SK-N-SH treated with all-trans-retinoic acid at 6 μM for 48 hours (cell line): ENCODE results near the gene SLC35E3.

Experiments
- ATAC-seq: fragments of 200-7000 bp; cut with Tn5 transposase; 3 replicates; pipeline ENCODE4 v1.9.1; 2020; ENCODE audit warnings: mild to moderate bottlenecking, moderate library complexity
- ARNTL ChIP-seq: fragments of 450-650 bp; formaldehyde crosslinking; IDR thresholded peaks from 2 replicates; pipeline ENCODE4 v1.5.0; 2020; ENCODE audit warnings: low read depth, mild to moderate bottlenecking, moderate library complexity, borderline replicate concordance
- BACH2 ChIP-seq: fragments of 250-450 bp; sonication (Bioruptor Pico); IDR thresholded peaks from 2 replicates; pipeline ENCODE4 v1.9.0; 2021; ENCODE audit warnings: mild to moderate bottlenecking, borderline replicate concordance
- CSDC2 ChIP-seq: fragments of 250-450 bp; sonication (Bioruptor Pico); IDR thresholded peaks from 2 replicates; pipeline ENCODE4 v1.5.0; 2020; ENCODE audit warnings: mild to moderate bottlenecking, moderate library complexity
- ESRRG ChIP-seq: fragments of 250-450 bp; sonication (Bioruptor Pico); IDR thresholded peaks from 2 replicates; pipeline ENCODE4 v1.6.1; 2021; ENCODE audit warnings: mild to moderate bottlenecking
- GLIS3 ChIP-seq: fragments of 250-450 bp; sonication (Bioruptor Pico); IDR thresholded peaks from 2 replicates; pipeline ENCODE4 v1.5.0; 2020; ENCODE audit warnings: mild to moderate bottlenecking, moderate library complexity
- ISL1 ChIP-seq: fragments of 250-450 bp; sonication (Bioruptor Pico); IDR thresholded peaks from 2 replicates; pipeline ENCODE4 v2.1.2; 2022; ENCODE audit warnings: mild to moderate bottlenecking, moderate library complexity
- OSR1 ChIP-seq: fragments of 250-450 bp; sonication (Bioruptor Pico); IDR thresholded peaks from 2 replicates; pipeline ENCODE4 v1.8.0; 2022; ENCODE audit warnings: moderate library complexity, mild to moderate bottlenecking, inconsistent platforms
- PPARA ChIP-seq: fragments of 250-450 bp; sonication (Bioruptor Pico); IDR thresholded peaks from 2 replicates; pipeline ENCODE4 v1.5.0; 2020; ENCODE audit warnings: mild to moderate bottlenecking, borderline replicate concordance
- RARB ChIP-seq: fragments of 250-450 bp; sonication (Bioruptor Pico); IDR thresholded peaks from 2 replicates; pipeline ENCODE4 v1.8.0; 2021; ENCODE audit warnings: mild to moderate bottlenecking, moderate library complexity
- SNAI2 ChIP-seq: fragments of 250-450 bp; sonication (Bioruptor Pico); IDR thresholded peaks from 2 replicates; pipeline ENCODE4 v1.5.0; 2020; ENCODE audit warnings: mild to moderate bottlenecking, moderate library complexity
- TCF4 ChIP-seq: fragments of 250-450 bp; sonication (Bioruptor Pico); IDR thresholded peaks from 2 replicates; pipeline ENCODE4 v1.8.0; 2021; ENCODE audit warnings: mild to moderate bottlenecking, moderate library complexity, borderline replicate concordance
- TOX ChIP-seq: fragments of 250-450 bp; sonication (Bioruptor Pico); IDR thresholded peaks from 2 replicates; pipeline ENCODE4 v1.8.0; 2021; ENCODE audit warnings: mild to moderate bottlenecking, moderate library complexity, borderline replicate concordance
- ZC3H10 ChIP-seq: fragments of 250-450 bp; sonication (Bioruptor Pico); IDR thresholded peaks from 2 replicates; pipeline ENCODE4 v1.5.1; 2021; ENCODE audit warnings: mild to moderate bottlenecking, moderate library complexity
- ZFP3 ChIP-seq: fragments of 250-450 bp; sonication (Bioruptor Pico); IDR thresholded peaks from 2 replicates; pipeline ENCODE4 v1.5.0; 2020; ENCODE audit warnings: mild to moderate bottlenecking, moderate library complexity
- ZNF565 ChIP-seq: fragments of 450-650 bp; formaldehyde crosslinking; conservative IDR thresholded peaks from 2 replicates; pipeline ENCODE4 v1.5.0; 2020; ENCODE audit warnings: low read depth, mild to moderate bottlenecking, moderate library complexity
- ZNF70 ChIP-seq: fragments of 450-650 bp; formaldehyde crosslinking; IDR thresholded peaks from 2 replicates; pipeline ENCODE4 v1.5.0; 2020; ENCODE audit warnings: mild to moderate bottlenecking, moderate library complexity
- TF ChIP-seq, protein P1 (sequence below): fragments of 250-450 bp; sonication (Bioruptor Pico); IDR thresholded peaks from 2 replicates; pipeline ENCODE4 v1.8.0; 2021; ENCODE audit warnings: low read depth, mild to moderate bottlenecking, moderate library complexity, borderline replicate concordance
- TF ChIP-seq, protein P2 (sequence below): fragments of 250-450 bp; sonication (Bioruptor Pico); IDR thresholded peaks from 2 replicates; pipeline ENCODE4 v1.5.0; 2020; ENCODE audit warnings: mild to moderate bottlenecking, moderate library complexity
- TF ChIP-seq, protein P3 (sequence below): fragments of 250-450 bp; sonication (Bioruptor Pico); IDR thresholded peaks from 2 replicates; pipeline ENCODE4 v1.5.1; 2021; ENCODE audit warnings: mild to moderate bottlenecking, moderate library complexity

The SLC35E3 gene

DNA sequence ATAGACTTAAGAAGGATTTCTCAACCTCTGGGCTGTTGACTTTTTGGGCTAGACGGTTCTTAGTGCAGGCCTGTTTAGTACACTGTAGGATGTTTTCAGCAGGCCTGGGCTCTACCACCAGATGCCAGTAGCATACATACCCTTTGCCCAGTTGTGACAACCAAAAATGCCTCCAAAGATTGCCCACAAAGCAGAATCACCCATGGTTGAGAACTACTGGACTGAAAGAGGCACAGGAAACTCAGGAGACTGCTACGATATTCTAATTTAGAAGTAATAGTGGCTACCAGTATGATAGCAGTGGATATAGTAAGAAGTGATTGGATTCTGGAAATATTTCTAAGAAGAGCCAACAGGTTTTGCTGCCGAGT, 15.5 kb downstream of the SLC35E3 start (continued):
- no peak for TF ChIP-seq CSDC2
- no peak for TF ChIP-seq ESRRG
- TF ChIP-seq RARB (CRISPR knock-in tag), result no peak
- TF ChIP-seq, protein P1, sequence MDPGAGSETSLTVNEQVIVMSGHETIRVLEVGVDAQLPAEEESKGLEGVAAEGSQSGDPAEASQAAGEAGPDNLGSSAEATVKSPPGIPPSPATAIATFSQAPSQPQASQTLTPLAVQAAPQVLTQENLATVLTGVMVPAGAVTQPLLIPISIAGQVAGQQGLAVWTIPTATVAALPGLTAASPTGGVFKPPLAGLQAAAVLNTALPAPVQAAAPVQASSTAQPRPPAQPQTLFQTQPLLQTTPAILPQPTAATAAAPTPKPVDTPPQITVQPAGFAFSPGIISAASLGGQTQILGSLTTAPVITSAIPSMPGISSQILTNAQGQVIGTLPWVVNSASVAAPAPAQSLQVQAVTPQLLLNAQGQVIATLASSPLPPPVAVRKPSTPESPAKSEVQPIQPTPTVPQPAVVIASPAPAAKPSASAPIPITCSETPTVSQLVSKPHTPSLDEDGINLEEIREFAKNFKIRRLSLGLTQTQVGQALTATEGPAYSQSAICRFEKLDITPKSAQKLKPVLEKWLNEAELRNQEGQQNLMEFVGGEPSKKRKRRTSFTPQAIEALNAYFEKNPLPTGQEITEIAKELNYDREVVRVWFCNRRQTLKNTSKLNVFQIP (CRISPR knock-in tag), result no peak
- TF ChIP-seq GLIS3 (CRISPR knock-in tag), result no peak
- no peak for TF ChIP-seq BACH2

DNA sequence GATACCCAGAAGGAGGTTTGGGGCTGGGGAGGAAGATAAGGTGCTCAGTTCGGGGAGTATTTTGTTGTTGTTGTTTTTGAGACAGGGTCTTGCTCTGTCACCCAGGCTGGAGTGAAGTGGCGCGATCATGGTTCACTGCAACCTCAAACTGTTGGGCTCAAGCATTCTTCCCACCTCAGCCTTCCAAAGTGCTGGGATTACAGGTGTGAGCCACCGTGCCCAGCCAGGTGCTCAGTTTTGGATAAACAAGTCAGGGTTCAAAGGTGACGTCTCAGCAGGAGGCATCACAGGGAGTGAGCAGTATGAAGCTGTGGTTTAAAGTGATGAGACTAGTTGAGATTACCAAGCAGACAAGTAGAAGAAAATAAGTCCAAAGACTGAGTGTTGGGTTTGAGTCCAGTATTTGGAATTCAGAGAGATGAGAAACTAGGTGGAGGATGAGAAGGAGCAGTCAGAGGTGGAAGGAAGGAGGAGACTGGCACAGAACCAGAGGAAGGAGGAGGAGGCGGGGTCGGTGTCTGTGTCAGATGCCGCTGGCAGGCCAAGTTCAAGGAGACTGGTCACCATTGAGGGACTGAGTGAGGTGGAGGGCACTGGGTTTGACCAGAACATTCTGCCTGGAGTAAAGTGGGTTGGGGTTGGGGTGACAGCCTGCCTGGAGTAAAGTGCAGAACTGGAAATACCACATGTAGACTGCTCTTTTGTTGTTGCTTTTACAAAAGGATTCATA, 16.1 kb downstream of the SLC35E3 start:
- no peak for TF ChIP-seq TCF4 (CRISPR knock-in tag)
- no peak for TF ChIP-seq CSDC2
- TF ChIP-seq, protein P2, sequence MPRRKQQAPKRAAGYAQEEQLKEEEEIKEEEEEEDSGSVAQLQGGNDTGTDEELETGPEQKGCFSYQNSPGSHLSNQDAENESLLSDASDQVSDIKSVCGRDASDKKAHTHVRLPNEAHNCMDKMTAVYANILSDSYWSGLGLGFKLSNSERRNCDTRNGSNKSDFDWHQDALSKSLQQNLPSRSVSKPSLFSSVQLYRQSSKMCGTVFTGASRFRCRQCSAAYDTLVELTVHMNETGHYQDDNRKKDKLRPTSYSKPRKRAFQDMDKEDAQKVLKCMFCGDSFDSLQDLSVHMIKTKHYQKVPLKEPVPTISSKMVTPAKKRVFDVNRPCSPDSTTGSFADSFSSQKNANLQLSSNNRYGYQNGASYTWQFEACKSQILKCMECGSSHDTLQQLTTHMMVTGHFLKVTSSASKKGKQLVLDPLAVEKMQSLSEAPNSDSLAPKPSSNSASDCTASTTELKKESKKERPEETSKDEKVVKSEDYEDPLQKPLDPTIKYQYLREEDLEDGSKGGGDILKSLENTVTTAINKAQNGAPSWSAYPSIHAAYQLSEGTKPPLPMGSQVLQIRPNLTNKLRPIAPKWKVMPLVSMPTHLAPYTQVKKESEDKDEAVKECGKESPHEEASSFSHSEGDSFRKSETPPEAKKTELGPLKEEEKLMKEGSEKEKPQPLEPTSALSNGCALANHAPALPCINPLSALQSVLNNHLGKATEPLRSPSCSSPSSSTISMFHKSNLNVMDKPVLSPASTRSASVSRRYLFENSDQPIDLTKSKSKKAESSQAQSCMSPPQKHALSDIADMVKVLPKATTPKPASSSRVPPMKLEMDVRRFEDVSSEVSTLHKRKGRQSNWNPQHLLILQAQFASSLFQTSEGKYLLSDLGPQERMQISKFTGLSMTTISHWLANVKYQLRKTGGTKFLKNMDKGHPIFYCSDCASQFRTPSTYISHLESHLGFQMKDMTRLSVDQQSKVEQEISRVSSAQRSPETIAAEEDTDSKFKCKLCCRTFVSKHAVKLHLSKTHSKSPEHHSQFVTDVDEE (CRISPR knock-in tag), result no peak
- TF ChIP-seq SNAI2 (CRISPR knock-in tag), result no peak
- no peak for TF ChIP-seq ISL1
- TF ChIP-seq, all 23 proteins: peak for 0
- no peak for ATAC-seq

DNA sequence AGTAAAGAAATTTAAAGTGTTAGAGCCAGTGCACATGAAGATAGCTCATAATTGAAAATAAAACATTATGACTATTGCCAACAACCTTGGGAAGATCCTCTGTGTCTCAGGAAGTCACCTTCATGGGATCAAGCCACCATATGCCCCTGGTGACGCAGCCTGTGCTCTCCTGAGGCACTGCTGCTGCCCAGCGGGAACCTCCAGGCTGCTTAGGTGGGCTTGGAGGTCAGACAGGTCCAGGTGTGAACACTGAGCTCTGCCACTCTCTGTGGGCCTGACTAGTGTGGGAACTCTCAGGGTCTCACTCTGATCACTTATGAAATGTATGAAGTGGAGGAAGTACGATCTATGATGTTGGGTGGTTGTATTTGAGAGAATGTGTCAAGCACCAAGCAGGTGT, 16.7 kb downstream of the SLC35E3 start:
- no peak for ATAC-seq
- TF ChIP-seq ESRRG (no peak), ISL1 (no peak), ZNF70 (CRISPR knock-in tag) (no peak), BACH2 (no peak), PPARA (CRISPR knock-in tag) (no peak)
- TF ChIP-seq, protein P3, sequence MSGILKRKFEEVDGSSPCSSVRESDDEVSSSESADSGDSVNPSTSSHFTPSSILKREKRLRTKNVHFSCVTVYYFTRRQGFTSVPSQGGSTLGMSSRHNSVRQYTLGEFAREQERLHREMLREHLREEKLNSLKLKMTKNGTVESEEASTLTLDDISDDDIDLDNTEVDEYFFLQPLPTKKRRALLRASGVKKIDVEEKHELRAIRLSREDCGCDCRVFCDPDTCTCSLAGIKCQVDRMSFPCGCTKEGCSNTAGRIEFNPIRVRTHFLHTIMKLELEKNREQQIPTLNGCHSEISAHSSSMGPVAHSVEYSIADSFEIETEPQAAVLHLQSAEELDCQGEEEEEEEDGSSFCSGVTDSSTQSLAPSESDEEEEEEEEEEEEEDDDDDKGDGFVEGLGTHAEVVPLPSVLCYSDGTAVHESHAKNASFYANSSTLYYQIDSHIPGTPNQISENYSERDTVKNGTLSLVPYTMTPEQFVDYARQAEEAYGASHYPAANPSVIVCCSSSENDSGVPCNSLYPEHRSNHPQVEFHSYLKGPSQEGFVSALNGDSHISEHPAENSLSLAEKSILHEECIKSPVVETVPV, result no peak
- TF ChIP-seq, protein P2 (CRISPR knock-in tag), result no peak

DNA sequence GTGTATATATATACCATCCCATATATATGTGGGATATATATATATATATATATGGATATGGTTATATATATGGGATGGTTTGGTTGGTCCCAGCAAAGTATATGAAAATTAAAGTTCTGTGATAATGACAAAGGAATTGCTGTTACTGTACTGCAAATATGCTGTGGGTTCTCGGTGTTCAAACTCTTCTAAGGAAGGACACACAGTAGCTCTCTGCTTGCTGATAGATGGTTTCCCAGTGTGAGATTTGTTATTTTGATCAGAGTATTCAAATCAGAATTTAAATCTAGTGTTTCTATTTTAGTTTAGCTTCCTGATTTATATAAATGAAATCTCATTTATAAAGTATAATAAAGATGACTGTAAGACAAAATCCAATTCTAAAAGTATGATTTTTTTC, 19.7 kb downstream of the SLC35E3 start:
- no peak for TF ChIP-seq PPARA (CRISPR knock-in tag)
- TF ChIP-seq SNAI2 (CRISPR knock-in tag), result no peak
- no peak for TF ChIP-seq GLIS3 (CRISPR knock-in tag)
- TF ChIP-seq, protein P2 (CRISPR knock-in tag), result no peak
- no peak for TF ChIP-seq OSR1 (CRISPR knock-in tag)
- TF ChIP-seq ZNF565, result no peak
- TF ChIP-seq ESRRG, result no peak
- TF ChIP-seq ARNTL (CRISPR knock-in tag), result no peak
- TF ChIP-seq CSDC2, result no peak
- TF ChIP-seq ZNF70 (CRISPR knock-in tag), result no peak
- no peak for TF ChIP-seq ZC3H10 (CRISPR knock-in tag)
- TF ChIP-seq RARB (CRISPR knock-in tag), result no peak
- no peak for TF ChIP-seq BACH2
- no peak for TF ChIP-seq ZFP3 (CRISPR knock-in tag)
- TF ChIP-seq TOX (CRISPR knock-in tag), result no peak
- ATAC-seq, result no peak
